Measurements from ENCODE around the gene ANKLE1.

ANKLE1 gene

GRCh38 chr19:17327068-17327653, 45.5 kb downstream of the ANKLE1 start:
- no peak for DNase-seq (ENCODE audit: low read depth)

DNA sequence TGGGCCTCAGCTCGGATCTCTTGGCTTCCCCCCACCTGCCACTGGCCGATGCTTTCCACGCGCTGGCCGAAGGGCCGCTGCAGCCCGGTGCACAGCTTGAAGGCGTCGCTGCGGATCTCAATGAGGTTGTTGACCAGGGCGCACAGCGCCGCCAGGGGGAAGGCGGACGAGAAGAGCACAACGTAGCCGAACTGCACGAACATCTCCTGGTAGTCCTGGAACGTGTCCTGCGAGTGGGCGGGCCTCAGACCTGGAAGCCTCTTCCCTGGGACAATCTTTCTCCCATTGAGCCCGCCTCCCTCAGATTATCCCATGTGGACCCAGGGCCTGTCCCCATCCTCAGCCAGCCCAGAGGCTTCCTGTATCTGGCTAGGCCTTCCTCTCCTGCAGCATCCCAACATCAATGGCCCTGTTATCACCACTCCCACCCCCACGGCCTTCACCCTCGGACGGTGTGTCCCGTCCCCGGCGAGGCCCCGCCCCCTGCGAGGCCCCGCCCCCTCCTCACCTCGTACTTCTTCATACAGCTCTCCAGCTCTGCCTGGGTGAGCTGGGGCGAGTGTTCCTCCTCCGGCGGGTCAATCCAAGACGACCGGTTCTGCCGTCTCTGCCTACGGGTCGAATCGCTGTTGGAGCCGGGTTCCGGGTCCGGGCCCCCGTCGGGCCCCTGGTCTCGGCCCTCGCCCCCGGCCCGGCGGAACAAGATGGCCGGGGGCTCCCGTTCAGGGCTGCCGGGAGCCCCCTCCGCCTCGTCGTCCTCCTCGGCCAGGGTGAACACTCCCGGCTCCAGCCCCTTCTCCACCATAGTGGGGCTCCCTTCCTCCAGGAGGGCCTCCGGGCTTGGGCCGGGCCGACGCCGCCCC, 46.2 kb downstream of the ANKLE1 start:
- peak; percentile 43 for DNase-seq (ENCODE audit: low read depth)

- DNase-seq (ENCODE audit: low read depth) = peak; percentile 33
These were observed 47.0 kb downstream of the ANKLE1 start for GRCh38 chr19:17328517-17329365.

DNA sequence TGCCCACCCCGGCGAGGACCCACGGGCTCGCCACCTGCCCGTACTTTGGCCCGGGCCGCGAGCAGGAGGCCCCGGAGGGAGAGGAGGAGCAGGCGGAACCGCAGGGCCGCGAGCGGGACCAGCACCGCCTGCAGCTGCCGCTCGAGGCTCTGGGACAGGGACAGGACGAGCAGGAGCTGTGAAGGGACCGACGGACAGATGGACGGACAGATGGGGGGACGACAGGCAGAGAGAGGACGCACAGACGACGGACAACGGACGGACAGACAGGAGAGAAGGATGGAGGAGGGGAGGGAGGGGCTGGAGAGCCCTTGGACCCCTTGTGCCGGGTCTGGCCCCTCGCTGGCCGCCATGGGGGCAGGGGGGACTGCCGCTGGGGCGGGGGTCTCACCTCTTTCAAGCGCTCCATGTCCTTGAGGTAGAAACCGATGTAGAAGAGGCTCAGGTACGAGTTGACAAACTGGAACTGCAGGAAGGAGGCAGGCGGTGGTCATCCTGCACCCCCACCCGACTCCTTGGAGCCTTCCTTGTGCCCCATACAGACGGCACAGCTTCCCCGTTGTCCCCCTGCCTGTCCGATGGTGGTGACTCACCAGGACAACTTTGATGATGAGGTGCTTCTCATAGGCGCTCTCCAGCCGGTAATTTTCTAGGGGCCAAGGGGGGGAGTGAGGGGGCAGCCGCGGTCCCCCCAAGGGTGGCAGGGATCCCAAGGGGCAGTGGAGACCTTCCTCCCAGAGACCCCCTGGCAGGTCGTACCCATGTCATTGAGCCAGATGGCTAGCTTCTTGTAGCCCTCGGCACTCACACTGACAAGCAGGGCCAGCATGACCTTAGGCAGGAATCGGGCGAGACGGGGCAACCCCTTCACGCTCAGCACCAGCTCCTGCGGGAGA, 47.9 kb downstream of the ANKLE1 start:
- no peak for DNase-seq (ENCODE audit: low read depth)

GRCh38 chr19:17330262-17331044, 48.8 kb downstream of the ANKLE1 start:
- no peak for DNase-seq (ENCODE audit: low read depth)

GRCh38 chr19:17331045-17331558, 49.4 kb downstream of the ANKLE1 start:
- no peak for DNase-seq (ENCODE audit: low read depth)

DNA sequence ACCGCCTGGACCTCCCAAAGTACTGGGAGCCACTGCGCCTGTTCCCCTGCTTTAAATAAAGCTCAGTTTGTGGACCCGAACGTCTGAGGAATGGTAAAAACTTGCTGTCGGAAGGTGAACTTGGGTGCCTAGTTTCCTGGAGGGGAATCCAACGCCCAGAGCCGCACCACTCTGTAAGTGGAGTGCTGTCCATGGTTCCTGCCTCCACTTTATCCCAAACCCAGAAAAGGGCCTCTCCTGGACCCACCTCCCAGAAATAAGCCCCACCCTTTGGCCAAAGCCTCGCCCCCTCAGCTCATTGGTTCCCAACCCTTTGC, 50.6 kb downstream of the ANKLE1 start:
- DNase-seq (ENCODE audit: low read depth) = no peak

DNA sequence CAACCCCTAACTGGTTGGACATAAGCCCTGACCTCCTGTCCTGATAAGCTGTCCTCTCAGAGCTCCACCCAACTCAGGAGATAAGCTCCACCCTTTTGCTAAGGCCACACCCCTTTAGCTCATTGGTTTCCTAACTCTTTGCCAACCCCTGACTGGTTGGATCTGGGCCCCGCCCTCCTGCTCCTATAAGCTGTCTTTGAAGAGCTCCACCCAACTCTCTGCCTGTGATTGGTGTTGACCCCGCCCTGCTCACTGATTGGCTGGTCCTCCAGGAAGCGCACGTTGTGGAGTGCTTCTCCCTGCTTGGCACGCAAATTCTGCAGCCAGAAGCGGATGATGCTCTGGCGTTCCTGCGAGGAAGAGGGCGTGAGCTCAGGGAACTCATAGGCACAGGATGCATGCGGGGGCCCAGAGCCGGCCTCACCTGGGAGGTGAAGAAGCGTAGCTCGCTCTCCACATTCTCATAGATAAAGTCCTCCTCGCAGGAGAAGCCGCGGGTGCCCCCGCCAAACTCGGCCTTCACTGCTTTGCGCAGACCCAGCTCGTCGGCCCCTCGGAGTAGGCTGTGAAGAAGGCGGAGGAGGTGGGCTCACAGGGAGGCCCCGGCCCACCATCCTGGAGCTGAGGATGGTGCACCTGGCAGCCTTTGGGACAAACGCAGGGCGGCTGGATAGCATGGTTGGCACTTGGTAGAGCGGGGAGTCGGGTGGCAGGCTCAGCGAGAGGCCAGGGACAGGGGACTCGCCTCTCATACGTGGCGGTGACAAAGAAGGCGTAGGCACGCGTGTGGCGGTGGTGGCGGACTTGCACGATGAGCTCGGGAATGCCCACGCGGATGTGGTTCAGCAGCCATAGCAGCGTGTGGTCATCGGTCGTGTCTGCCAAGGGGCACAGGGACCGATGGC, 51.2 kb downstream of the ANKLE1 start:
- DNase-seq (ENCODE audit: low read depth) = no peak

DNA sequence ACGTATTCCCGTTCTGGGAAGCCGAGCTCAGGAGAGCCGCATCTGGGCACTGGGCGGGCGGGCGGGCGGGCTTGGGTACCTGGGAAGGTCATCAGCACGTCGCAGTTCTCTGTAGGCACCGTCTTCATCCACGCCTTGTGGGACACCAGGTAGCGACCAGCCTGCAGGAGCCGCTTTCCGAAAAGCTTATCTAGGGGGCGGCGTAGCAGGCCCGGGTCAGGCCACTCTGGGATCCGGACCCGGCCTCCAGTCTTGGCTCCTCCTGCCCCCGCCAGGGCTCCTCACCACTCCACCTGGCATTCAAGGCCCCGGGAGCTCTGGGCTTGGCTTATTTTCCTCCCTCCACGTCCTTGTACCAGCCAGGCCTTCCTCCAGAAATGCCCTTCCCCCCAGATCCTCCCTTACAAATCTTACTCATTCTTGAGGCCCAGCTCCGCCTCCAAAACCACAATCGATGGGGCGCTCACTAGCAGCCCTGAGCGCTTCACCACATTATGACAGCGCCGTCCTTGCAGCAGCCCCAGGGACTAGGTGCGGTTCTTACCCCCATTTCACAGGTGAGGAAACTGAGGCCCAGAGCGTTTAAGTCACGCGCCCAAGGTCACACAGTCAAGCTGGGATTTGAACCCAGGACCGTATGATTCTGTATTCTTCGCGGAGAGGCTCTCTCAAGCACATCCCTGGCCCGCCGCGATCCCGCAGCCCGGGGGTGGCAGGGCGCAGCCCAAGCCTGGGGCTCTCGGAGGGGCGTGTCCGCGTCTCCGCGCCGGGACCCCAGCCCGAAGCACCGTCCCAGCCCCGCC, 52.1 kb downstream of the ANKLE1 start:
- peak; percentile 60 for DNase-seq (ENCODE audit: low read depth)

GRCh38 chr19:17334414-17335409, 53.0 kb downstream of the ANKLE1 start, which contains the start of gene ANO8:
TSS of gene ANO8 (minus strand) at chr19:17334855. CDS start at chr19:17334670, 185 bp downstream.
- peak; percentile 88 for DNase-seq (ENCODE audit: low read depth)

- DNase-seq (ENCODE audit: low read depth) = no peak
These were observed 53.9 kb downstream of the ANKLE1 start for GRCh38 chr19:17335575-17335974.
